ENCODE data around the gene MRPS11.
"Not testable (repeated sequence)": the region's sequence is repeated elsewhere in the genome, so short reads cannot be mapped to it uniquely, and the experiment has no call there.

Gene MRPS11

DNA sequence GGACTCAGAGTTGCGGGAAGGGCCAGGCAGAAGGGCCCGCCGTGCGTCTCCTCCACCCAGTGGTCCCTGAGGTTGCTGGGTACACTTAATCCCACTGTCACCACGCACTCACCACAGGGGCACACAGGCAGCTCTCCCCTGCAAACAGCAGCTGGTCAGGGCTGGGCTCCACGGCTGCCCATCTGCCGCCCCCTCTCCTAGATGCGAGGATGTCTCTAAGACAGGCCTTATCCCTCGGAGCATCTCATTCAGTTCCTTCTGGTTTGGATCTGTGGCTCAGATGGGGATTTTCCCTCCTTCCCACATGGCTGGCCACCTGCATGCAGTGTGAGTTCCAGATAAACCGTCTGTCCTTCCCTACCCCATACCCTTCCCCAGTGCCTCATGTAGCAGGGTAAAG, 26.3 kb downstream of the MRPS11 start:
- no peak for DNase-seq

DNA sequence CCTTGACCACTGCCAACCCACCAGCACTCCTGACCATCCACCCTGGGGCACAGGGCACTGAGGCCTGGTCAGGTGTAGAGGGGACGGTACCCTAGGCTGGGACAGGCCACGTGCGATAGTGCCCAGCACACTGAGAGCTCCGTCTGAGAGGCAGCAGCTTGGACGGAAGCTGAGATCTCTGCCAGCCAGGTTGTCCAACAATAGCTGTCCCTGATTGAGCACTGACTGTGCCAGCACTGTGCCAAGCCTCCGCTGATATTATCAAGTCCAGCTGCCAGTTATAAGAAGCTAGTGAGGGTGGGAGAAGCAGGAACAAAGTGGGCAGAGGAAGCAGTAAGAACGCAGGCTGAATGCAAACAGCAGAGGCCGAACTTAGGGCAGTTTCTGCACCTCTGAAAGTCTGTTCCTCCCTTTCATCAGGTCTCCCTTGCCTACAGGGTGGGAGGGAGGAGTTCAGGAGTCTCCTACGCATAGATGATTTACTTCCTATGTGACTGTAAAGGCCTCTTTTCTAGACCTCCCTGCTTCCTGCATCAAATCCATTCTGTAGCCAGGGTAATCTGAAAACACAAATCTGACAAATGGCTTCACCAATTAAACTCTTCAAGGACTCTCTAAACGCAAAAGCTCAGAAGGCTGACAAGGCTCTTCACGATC, 29.7 kb downstream of the MRPS11 start:
- no peak for DNase-seq

DNA sequence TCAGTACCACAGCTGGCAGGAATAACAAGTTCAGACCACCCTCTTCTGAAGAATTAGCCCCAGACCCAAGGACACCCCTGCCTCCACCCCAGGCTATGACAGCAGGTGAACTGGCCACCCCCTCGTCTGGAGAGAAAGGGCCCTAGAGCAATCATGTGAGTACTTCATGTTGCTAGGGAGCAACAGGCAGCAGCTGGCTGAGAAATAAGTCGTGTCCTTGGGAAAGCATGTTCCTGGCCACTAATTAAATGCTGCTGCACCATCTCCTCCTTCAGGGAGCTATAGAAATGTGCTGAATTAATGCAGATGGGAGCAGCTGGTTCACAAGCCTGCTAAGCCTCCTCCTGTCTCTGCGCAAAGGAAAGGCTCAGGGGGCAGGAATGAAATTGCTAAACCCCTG, 31.5 kb downstream of the MRPS11 start:
- no peak for DNase-seq

DNA sequence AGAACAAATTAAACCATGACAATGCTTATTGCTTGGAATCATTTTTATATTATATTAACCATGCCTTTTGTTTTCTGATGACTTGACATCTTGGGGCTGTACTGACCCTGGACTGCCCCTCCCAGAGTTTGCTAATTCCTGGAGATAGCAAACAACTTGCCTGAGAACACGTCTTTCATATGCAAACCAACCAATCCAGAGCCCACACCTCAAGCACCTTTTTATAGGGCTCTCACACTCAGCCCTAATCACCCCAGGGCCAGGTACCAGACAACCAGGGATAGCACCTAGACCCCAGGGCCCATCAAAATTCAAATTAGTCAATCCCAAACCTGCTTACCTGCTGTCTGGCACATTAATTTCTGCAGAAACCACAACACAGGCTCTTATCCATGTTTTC, 36.9 kb downstream of the MRPS11 start:
- no peak for DNase-seq

DNA sequence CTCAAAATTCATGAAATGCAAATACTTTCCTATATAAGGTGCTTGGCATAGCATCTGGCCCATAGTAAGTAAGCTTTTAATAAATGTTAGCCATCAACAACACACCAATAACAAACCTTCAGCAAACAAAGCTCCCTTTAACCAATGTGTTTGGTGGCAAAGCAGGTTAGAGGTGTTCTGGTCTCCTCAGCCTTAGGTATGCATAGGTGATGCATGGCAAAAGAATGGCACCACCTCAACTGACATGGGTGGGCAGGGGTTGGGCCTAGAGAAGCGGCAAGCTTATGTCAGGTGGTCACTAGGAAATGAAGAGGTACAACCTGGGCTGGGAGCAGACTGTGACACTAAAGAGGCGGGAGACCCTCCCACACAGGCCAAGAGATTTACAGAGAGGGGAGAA, 38.2 kb downstream of the MRPS11 start:
- no peak for DNase-seq

DNA sequence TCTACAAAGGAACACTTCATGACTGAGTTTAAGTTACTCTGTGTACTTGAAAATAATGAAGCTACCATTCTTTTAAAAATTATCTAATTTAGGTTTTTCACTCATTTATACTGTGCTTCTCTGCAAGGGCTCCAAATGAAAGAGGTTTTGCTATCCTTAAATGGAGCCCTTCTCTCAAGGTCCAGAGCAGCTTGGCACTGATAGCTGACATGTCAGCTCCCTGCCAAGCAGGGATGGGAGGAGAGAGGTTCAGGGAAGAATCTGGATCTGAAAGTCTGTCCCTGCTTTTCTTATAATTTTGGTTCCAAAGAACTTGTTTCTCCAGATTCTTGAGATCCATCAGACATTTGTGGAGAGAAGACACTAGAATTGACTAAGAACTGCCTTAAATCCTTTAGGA, 39.1 kb downstream of the MRPS11 start:
- no peak for DNase-seq

DNA sequence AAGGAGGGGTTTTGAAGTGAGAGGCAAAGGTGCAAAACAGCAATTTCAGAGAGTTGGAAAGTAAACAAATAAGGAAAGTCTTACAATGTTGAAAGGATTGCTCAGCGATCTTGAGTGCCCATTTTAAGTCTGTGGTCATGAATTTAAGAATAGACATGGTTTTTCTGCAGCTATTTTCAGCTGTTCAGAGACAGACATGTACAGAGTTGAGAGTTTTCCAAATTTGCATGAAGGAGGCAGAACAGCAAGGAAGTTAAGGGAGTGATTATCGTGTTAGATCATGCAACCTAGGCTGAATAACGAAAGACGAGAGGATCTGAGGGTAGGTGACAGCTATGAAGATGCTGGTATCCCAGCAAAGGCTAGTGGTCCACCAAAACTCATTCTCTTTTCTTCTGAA, 41.8 kb downstream of the MRPS11 start:
- DNase-seq = no peak

DNA sequence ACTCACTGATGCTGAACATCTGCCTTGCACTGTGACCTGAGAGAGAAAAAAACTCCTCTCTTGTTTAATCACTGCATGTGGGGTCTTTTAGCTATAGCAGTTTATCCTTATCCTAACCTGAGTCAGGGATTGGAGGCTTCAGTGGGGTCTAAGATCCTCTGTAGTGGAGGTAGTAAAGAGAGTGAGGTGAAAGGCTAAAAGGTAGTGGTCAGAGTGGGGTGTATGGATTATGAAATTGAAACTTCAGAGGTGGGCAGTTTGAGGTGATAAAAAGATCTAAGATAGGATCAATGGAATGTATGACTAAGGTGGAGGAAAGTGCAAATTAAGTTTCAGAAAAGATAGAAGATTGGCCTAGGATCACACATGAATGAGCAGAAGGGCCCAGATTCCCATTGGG, 42.5 kb downstream of the MRPS11 start:
- no peak for DNase-seq

DNA sequence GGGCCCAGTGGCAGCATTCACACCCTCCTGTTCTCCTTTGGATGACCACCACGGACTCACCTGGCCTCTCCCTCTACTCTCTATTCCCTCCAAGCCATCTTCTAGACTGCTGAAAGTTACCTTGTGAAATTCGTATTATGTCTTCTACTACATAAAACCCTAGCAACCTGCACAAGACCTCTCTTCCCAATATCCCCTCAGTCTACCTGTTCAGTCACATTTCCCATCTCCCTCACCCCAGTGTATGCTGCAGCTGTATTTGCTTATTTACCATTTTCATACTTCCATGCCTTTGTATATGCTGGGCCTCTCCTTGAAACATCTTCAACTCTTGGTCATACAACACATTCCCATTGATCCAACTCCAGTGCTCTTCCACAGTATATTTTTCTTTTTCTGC, 43.7 kb downstream of the MRPS11 start:
- no peak for DNase-seq

DNA sequence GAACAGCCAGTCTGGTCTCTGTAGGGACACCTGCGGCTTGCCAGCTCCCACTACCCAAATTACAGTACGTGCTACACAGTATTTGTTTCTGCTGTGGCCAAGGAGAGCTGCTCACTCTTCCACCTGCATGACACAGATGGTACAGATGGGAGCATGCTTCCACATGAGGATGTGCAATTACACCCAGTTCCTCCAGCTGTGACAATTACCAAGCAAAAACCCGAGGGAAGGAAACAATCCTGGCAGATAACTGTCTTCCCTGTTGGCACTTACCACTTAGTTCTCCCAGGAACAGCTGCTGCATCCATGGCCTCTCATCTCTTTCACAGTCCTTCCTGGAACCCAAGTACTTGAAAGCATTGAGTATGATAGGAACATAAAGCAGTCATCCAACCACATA, 44.6 kb downstream of the MRPS11 start:
- DNase-seq = no peak

DNA sequence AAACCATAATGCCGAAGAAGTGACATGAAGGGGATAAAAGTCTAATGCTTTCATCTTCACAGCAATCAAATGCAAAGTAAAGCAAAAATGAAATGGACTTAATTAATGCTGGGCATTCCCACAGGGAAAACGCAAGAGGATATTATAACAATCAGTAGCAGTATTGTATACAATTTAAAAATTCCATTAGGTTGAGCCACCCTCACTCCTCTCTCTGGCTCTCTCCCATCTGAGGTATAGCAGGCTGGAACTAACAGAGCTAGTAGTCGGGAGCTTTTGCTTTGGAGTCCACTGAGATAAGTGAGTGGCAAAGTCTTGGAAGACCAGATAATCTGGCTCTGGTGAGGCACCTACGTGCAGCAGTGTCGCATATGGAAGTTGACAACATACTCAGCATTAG, 45.1 kb downstream of the MRPS11 start:
- DNase-seq = no peak

DNA sequence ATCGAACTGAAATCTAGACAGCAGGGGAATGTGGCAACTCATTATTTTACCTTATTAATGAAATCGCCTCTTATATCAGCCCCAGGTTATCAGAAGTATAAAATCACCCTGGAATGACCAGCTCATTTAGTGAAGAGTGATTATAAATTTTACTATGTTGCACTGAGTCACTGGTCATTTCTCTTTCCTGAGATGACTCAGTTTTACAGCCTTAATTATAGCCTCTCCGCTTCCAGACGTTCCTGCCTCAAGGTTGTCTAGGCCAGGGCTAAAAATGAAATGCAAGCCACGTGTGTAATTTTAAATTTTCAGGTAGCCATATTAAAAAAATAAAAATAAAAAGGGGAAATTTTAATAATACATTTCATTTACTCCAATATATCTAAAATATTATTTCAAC, 45.7 kb downstream of the MRPS11 start:
- no peak for DNase-seq

DNA sequence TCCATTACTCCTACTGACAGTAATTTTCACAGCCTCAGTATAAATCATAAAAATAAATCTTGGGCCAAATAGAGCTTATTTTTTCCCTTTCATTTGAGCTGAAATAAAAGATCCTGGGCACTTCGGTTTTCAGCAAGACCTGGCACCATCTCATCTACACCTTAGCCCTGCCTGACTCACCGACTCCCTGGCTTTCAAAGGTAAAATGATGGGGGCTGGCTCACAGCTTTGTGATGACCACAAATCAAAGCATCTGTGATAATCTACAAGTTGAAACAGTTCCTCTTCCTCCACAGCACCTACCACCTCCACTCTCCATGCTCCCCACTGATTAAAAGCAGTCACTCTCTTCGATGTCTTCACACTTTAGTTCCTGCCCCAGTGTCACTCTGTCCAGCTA, 51.4 kb downstream of the MRPS11 start:
- no peak for DNase-seq

DNA sequence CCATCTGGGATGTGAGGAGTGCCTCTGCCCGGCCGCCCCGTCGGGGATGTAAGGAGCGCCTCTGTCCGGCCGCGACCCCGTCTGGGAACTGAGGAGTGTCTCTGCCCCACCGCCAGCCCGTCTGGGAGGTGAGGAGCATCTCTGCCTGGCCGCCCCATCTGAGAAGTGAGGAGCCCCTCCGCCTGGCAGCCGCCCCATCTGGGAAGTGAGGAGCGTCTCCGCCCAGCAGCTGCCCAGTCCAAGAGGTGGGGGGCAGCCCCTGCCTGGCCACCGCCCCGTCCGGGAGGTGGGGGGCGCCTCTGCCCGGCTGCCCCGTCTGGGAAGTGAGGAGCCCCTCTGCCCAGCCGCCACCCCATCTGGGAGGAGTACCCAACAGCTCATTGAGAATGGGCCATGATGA, 56.6 kb downstream of the MRPS11 start:
- DNase-seq = not testable (repeated sequence)

DNA sequence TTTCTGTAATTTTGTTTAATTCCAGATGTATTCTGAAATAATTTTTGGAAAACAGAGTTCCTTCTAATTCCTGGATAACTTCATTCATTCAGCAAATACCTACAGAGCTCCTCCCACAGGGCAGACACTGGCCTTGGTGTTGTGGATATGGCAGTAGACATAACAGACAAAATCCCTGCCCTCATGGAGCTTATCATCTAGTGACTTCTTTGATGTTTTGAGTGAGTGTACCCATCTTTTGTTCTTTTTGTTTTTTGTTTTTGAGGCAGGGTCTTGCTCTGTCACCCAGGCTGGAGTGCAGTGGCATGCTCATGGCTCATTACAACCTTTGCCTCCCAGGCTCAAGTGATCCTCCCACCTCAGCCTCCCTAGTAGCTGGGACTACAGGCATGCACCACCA, 57.9 kb downstream of the MRPS11 start:
- no peak for DNase-seq

DNA sequence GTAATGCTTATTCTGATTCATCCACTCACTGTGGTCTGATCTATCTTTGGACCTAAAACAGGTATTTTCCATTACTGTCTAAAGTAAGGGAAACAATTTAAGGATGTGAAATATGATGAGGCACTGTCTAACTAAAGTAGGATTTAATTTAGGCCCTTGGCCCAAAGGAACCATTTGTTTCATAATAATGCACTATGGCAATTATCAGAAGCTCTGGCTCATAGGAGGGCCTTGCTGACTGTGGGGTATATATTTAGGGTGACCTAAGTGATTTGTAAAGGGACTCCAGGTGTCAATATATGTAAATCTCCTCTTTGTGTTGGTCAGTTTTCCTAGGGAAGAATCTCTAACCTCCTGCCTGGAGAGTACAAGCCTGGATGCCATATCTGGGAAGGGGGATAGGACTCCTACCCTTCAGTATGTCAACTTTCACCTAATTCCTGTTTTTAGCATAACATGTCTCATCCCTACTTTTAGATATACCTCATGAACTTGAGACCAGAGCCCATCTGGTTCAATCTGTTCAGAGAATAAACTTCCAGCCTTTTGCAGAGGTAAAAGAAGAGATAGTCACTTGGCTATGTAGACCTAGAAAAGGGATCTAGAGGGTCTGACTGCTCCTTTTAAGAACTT, 58.9 kb downstream of the MRPS11 start:
- DNase-seq = no peak

DNA sequence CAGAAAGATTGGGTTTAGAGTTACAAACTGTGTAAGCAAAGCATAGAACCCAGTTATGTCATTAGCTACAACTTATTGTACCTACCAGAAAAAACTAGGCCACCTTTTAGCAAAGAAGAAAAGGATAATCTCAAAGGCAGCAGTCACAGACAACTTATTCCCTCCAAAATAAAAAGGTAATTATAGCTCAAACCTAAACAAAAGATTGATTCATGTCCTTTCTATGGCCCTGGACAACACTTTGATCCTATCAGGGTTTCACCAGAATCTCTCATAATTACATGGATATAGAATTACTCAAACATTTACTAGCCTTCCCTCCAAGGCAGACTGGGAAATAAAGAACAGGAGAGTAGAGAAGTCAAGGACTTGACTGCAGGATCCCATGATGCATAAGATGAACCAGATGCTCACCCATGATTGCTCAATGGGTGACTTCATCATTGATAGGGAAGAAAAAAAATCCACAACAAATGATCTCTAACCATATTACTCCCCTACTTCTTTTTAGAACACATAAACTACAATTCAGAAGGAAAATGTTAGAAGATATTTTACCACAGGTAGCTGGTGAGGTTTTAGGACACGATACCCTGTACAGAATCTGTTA, 61.6 kb downstream of the MRPS11 start:
- no peak for DNase-seq

Data from NK-92 treated with Interleukin-12 subunit alpha and Interleukin-12 subunit beta, amount 100 ng/mL, for 24 hours (cell line).